Superior temporal gyrus (tissue), 1 donor: ENCODE data around the gene RFC1.
"Not testable (repeated sequence)": the region's sequence is repeated elsewhere in the genome, so short reads cannot be mapped to it uniquely, and the experiment has no call there.

Experiments used
- DNase-seq: peaks from one replicate; pipeline ENCODE4 v3.0.0-alpha.2; 2016; ENCODE audit errors: extremely low spot score

RFC1 gene

GRCh38 chr4:39305912-39306677, 60.1 kb downstream of the RFC1 start:
- no peak for DNase-seq

GRCh38 chr4:39304651-39305050, 61.5 kb downstream of the RFC1 start:
- peak; percentile 38 for DNase-seq

GRCh38 chr4:39303871-39304270, 62.3 kb downstream of the RFC1 start:
- no peak for DNase-seq

GRCh38 chr4:39302901-39303300, 63.3 kb downstream of the RFC1 start:
- DNase-seq = no peak

GRCh38 chr4:39295784-39296183, 70.4 kb downstream of the RFC1 start:
- no peak for DNase-seq

- DNase-seq = not testable (repeated sequence)
These were observed 73.7 kb downstream of the RFC1 start for GRCh38 chr4:39292433-39292832.

GRCh38 chr4:39291686-39292085, 74.5 kb downstream of the RFC1 start:
- no peak for DNase-seq

- no peak for DNase-seq
These were observed 78.9 kb downstream of the RFC1 start for GRCh38 chr4:39287223-39287622.

GRCh38 chr4:39286263-39286662, 79.9 kb downstream of the RFC1 start:
- DNase-seq = no peak

- no peak for DNase-seq
These were observed 80.3 kb downstream of the RFC1 start for GRCh38 chr4:39285853-39286252.

GRCh38 chr4:39285111-39285795, 80.9 kb downstream of the RFC1 start:
- DNase-seq = no peak

GRCh38 chr4:39280770-39281169, 85.4 kb downstream of the RFC1 start:
- no peak for DNase-seq

- DNase-seq = no peak
These were observed 86.7 kb downstream of the RFC1 start for GRCh38 chr4:39279416-39279815.

GRCh38 chr4:39278476-39278875, 87.7 kb downstream of the RFC1 start:
- peak; percentile 29 for DNase-seq

- not testable (repeated sequence) for DNase-seq
These were observed 88.5 kb downstream of the RFC1 start for GRCh38 chr4:39277661-39278060.

- DNase-seq = no peak
These were observed 91.7 kb downstream of the RFC1 start for GRCh38 chr4:39274503-39274902.

GRCh38 chr4:39263895-39264294, 102.3 kb downstream of the RFC1 start:
- DNase-seq = no peak

- no peak for DNase-seq
These were observed 106.4 kb downstream of the RFC1 start for GRCh38 chr4:39259571-39260330.

GRCh38 chr4:39256436-39256835, 109.7 kb downstream of the RFC1 start:
- no peak for DNase-seq

- no peak for DNase-seq
These were observed 110.3 kb downstream of the RFC1 start for GRCh38 chr4:39255871-39256270.

- DNase-seq = no peak
These were observed 110.9 kb downstream of the RFC1 start for GRCh38 chr4:39255266-39255665.

- DNase-seq = no peak
These were observed 122.7 kb downstream of the RFC1 start for GRCh38 chr4:39243462-39243861.
